Naive thymus-derived CD8-positive, alpha-beta T cell (primary cell): ENCODE data around the gene MX2. TPM values are rescaled to one million over a fixed set of nuclear protein-coding genes. Genes with fewer than 3 reads are reported as not detected.
A peak's percentile ranks its signal among the peaks of the same experiment; 100 is the strongest.

Experiments
- ATAC-seq, 2 donors: fragments of 150-1000 bp; cut with Tn5 transposase in 1 of 2; sonication (Bioruptor Pico), chemical (Tn5 transposase) in 1 of 2; 1 replicate in 1 of 2; 2 replicates in 1 of 2; pipeline ENCODE4 v1.10.0; 2021; ENCODE audit warnings: mild to moderate bottlenecking in 2 of 2, moderate library complexity in 2 of 2
- POLR2A ChIA-PET: fragments of 350-600 bp; sonication (Branson Sonifier 250); formaldehyde crosslinking; loops from one replicate; lab custom pipeline; 2021; ENCODE audit warnings: antibody characterized with exemption; lab: Charles Lee
- DNase-seq, 10 donors: peaks; one replicate each; pipeline versions ENCODE4 v3.0.0 to v3.0.0-alpha.2; 2020 to 2022
- H3K27ac Mint-ChIP-seq, 10 donors: one replicate each; pipeline ENCODE4 v1.8.0; 2020 to 2022; ENCODE audit warnings: mild to moderate bottlenecking in 10 of 10, mixed read lengths in 10 of 10, moderate library complexity in 4 of 10, inconsistent platforms in 1 of 10
- H3K27me3 Mint-ChIP-seq, 5 donors: one replicate each; pipeline ENCODE4 v1.8.0; 2021 to 2022; ENCODE audit warnings: mixed read lengths in 5 of 5
- H3K36me3 Mint-ChIP-seq, 3 donors: one replicate each; pipeline ENCODE4 v1.8.0; 2020 to 2022; ENCODE audit warnings: mixed read lengths in 3 of 3, mild to moderate bottlenecking in 2 of 3, inconsistent platforms in 1 of 3
- H3K4me1 Mint-ChIP-seq, 4 donors: one replicate each; pipeline ENCODE4 v1.8.0; 2021 to 2022; ENCODE audit warnings: mixed read lengths in 4 of 4
- H3K4me3 Mint-ChIP-seq, 10 donors: one replicate each; pipeline ENCODE4 v1.8.0; 2020 to 2022; ENCODE audit warnings: mild to moderate bottlenecking in 10 of 10, mixed read lengths in 10 of 10, moderate library complexity in 6 of 10, inconsistent platforms in 1 of 10
- H3K9me3 Mint-ChIP-seq, 9 donors: one replicate each; pipeline ENCODE4 v1.8.0; 2020 to 2022; ENCODE audit warnings: mixed read lengths in 9 of 9, mild to moderate bottlenecking in 3 of 9, inconsistent platforms in 1 of 9, moderate library complexity in 1 of 9
- polyA plus RNA-seq, 3 donors: library from polyadenylated mRNA; unstranded; fragments of 300-500 nt; fragmentation: Illumina TruSeq; gene quantifications; one replicate each; pipeline ENCODE4 v1.2.3, GENCODE V29; 2021
- total RNA-seq, 8 experiments: library from RNA in 2 of 8; stranded (reverse) in 2 of 8; gene quantifications; one replicate each; pipeline ENCODE4 v1.2.3 and lab custom pipeline; 2021 to 2026

Gene MX2
- total and polyA plus RNA-seq, 5 experiments from 2014 or later, result 27.8 to 125 (median 49.6) TPM

DNA sequence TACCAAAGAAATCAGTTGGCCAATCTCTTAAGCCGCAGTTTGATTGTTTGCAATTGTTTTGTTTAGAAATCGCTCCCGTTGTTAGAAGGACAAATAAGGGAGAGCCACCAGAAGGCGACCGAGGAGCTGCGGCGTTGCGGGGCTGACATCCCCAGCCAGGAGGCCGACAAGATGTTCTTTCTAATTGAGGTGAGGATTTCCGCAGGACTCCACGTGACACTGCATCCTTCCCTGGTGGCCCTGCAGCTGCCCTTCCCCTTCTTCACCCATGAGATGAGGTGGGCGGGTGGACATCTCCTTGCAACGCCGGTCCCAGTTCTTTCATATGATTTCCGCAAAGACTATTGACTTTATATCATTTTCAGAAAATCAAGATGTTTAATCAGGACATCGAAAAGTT is 37.0 kb downstream of the MX2 start:
- no peak overlapping the region for H3K4me3 Mint-ChIP-seq
- ATAC-seq, result no peak
- H3K4me1 Mint-ChIP-seq, result peaks cover 0 to 8% (median 4%) of the 10 kb centered on the region in 4 donors
- no peaks in the 10 kb centered on the region for H3K27me3 Mint-ChIP-seq
- no peak overlapping the region for H3K27ac Mint-ChIP-seq
- H3K36me3 Mint-ChIP-seq, result peaks cover 0 to 91% (median 52%) of the 10 kb centered on the region in 3 donors
- DNase-seq, result no peak
- POLR2A ChIA-PET, result no interaction called here
- no peaks in the 10 kb centered on the region for H3K9me3 Mint-ChIP-seq

DNA sequence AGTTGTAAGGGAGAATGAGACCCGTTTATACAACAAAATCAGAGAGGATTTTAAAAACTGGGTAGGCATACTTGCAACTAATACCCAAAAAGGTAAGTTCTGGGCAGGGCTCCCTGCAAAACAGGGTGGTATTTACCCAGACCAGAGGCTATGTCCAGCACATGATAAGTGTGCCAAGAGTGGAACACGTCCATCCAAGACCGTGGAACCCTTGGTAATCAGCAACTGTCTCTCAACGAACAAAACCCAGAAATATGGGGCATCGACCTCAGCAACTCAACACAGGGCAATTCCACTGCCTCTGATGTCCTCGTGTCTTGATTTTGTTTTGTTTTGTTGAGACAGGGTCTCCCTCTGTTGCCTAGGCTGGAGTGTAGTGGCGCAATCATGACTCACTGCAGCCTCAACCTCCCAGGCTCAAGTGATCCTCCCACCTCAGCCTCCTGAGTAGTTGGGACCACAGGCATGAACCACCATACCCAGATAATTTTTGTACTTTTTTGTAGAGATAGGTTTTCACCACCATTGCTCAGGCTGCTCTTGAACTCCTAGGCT is 37.5 kb downstream of the MX2 start:
- Mint-ChIP-seq H3K36me3 (peaks cover 2 to 94% (median 53%) of the 10 kb centered on the region in 3 donors), H3K27ac (peak overlapping the region in 2 of 10 donors; percentile 22 to 41)
- DNase-seq, result no peak

DNA sequence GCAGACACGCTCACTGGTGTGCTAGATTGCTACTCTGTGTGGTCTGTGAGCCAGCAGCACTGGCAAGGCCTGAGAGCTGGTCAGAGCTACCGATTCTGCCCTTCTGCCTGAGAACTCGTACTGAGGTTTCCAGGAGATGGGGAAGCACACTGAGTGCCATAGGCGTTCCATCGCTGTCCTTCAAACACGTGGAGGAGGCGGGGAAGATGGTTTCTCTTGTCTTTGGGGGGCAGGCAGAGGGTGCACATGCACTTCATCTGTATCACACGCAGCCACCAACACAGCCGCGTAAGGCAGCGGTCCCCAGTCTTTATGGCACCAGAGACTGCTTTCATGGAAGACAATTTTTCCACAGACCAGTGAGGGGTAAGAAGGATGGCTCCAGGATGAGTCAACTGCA is 40.4 kb downstream of the MX2 start:
- H3K27me3 Mint-ChIP-seq, result no peaks in the 10 kb centered on the region
- H3K4me1 Mint-ChIP-seq, result peaks cover 0 to 3% (median 0%) of the 10 kb centered on the region in 4 donors
- DNase-seq, result no peak
- no peak overlapping the region for H3K27ac Mint-ChIP-seq
- no peak overlapping the region for H3K4me3 Mint-ChIP-seq
- POLR2A ChIA-PET, result no interaction called here
- no peak for ATAC-seq
- peaks cover 5 to 98% (median 60%) of the 10 kb centered on the region in 3 donors for H3K36me3 Mint-ChIP-seq
- no peaks in the 10 kb centered on the region for H3K9me3 Mint-ChIP-seq

More for the DNA sequence above, 37.5 kb downstream of the MX2 start:
- POLR2A ChIA-PET, result no interaction called here
- Mint-ChIP-seq H3K4me3 (no peak overlapping the region), H3K9me3 (no peaks in the 10 kb centered on the region), H3K27me3 (no peaks in the 10 kb centered on the region), H3K4me1 (peaks cover 0 to 8% (median 2%) of the 10 kb centered on the region in 4 donors)
- no peak for ATAC-seq

DNA sequence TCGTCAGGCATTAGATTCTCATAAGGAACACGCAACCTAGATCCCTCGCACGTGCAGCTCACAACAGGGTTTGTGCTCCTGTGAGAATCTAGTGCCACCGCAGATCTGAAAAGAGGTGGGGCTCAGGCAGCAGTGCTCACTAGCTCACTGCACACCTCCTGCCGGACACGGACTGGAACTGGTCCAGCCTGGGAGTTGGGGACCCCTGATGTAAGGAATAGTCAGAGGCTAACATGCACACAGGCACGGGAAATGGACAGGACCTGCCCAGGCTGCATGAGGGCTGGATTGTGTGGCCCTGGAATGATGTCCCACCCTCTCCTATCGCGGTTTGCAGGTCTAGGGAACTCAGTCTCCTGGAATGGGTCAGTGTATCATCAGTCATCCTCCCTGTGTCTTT is 41.0 kb downstream of the MX2 start:
- no peaks in the 10 kb centered on the region for H3K4me1 Mint-ChIP-seq
- DNase-seq, result no peak
- H3K27ac Mint-ChIP-seq, result peak overlapping the region in 2 of 10 donors; percentile 34 to 38
- H3K36me3 Mint-ChIP-seq, result peaks cover 5 to 98% (median 60%) of the 10 kb centered on the region in 3 donors
- no peaks in the 10 kb centered on the region for H3K27me3 Mint-ChIP-seq
- H3K4me3 Mint-ChIP-seq, result no peak overlapping the region
- H3K9me3 Mint-ChIP-seq, result no peaks in the 10 kb centered on the region
- no peak for ATAC-seq
- POLR2A ChIA-PET, result no interaction called here

DNA sequence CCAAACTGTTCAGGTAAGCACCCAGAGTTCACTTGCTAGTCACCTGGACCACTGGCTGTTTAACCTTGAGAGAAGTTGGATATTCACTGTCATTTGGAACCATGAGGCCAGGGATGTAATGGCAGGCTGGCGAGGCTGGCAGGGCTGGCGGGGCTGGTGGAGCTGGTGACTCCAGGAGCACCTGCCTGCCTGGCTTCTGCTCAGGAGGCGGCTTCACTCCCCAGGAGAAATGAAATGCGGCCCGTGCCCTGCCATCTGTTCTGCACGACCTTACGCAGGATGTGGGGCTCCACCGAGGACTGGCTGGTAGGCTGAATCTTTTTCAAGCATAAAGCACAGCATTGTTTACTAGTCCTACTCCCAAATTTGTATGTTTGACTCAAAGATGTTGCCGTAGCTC is 41.5 kb downstream of the MX2 start:
- H3K27ac Mint-ChIP-seq, result no peak overlapping the region
- no peak overlapping the region for H3K4me3 Mint-ChIP-seq
- POLR2A ChIA-PET, result no interaction called here
- no peaks in the 10 kb centered on the region for H3K27me3 Mint-ChIP-seq
- H3K9me3 Mint-ChIP-seq, result no peaks in the 10 kb centered on the region
- peaks cover 10 to 98% (median 60%) of the 10 kb centered on the region in 3 donors for H3K36me3 Mint-ChIP-seq
- DNase-seq (no peak), ATAC-seq (no peak)
- H3K4me1 Mint-ChIP-seq, result peaks cover 0 to 3% (median 0%) of the 10 kb centered on the region in 4 donors

DNA sequence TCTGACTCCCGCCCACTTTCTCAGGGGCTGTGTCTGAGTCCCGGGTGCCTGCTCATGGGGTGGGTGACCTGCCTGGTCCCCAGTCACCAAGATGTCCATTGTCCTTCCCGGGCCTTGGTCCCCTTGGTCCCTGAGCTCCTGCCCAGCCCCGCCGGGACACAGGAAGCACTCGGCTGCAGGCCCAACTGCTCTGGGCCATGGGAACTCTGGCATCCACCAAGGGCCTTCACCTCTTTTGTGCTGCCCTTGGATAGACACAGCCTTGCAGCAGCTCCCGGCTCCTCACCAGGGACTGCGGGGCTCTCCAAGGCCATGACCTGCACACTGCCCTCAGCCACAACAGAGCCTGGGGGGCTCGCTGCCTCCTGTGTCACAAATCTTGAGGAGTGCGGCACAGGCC is 42.1 kb downstream of the MX2 start:
- Mint-ChIP-seq H3K27me3 (no peaks in the 10 kb centered on the region), H3K36me3 (peaks cover 16 to 98% (median 60%) of the 10 kb centered on the region in 3 donors), H3K27ac (peak overlapping the region in 1 of 10 donors; percentile 38), H3K4me1 (peaks cover 0 to 7% (median 0%) of the 10 kb centered on the region in 4 donors), H3K4me3 (no peak overlapping the region), H3K9me3 (peaks cover 0 to under 1% (median 0%) of the 10 kb centered on the region in 9 donors)
- ATAC-seq, result no peak
- DNase-seq, result no peak
- POLR2A ChIA-PET, result no interaction called here

DNA sequence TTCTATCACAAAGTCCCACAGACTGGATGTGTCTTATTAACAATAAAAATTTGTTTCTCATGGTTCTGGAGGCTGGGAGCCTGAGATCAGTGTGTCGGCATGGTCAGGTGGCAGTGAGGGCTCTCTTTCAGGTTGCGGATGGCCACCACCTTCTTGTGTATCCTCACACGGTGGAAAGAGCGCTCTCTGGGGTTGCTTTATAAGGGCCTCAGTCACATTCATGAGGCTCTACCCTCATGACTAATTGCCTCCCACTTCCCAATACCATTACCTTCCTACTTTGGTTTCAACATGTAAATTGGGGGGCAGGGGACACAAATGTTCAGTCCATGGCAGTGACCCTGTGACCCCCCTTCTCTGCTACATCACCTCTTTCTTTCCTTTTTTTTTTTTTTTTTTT is 43.5 kb downstream of the MX2 start:
- Mint-ChIP-seq H3K27ac (peak overlapping the region in 1 of 10 donors; percentile 38), H3K4me3 (no peak overlapping the region), H3K9me3 (peaks cover 0 to 5% (median 0%) of the 10 kb centered on the region in 9 donors), H3K4me1 (peaks cover 0 to 8% (median 0%) of the 10 kb centered on the region in 4 donors), H3K27me3 (no peaks in the 10 kb centered on the region), H3K36me3 (peaks cover 30 to 98% (median 65%) of the 10 kb centered on the region in 3 donors)
- ATAC-seq, result no peak
- DNase-seq, result no peak
- POLR2A ChIA-PET, result no interaction called here

DNA sequence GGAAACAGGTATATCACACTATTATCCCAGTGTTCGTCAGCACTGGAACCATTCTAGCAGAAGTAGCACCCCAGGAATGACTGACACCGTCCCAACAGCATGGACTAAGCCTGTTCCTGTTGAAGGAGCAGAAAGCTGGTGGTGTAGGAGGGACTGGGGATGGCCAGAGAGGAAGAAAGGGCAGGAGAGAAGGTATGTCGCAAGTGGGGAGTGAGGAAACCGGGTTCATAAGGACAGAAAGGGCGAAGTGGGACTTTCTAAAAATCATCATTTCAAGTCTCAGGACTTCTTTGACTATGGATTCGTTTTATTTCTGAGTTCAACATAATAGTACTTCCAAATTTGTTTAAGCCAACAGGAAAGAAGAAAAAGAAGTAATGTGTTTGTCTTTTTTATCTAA is 44.5 kb downstream of the MX2 start:
- POLR2A ChIA-PET, result no interaction called here
- peak overlapping the region in 1 of 10 donors; percentile 43 for H3K27ac Mint-ChIP-seq
- H3K9me3 Mint-ChIP-seq, result peaks cover 0 to 13% (median 1%) of the 10 kb centered on the region in 9 donors
- no peaks in the 10 kb centered on the region for H3K27me3 Mint-ChIP-seq
- peaks cover 0 to 17% (median 1%) of the 10 kb centered on the region in 4 donors for H3K4me1 Mint-ChIP-seq
- DNase-seq, result no peak
- H3K4me3 Mint-ChIP-seq, result no peak overlapping the region
- H3K36me3 Mint-ChIP-seq, result peaks cover 34 to 96% (median 65%) of the 10 kb centered on the region in 3 donors
- ATAC-seq, result no peak

DNA sequence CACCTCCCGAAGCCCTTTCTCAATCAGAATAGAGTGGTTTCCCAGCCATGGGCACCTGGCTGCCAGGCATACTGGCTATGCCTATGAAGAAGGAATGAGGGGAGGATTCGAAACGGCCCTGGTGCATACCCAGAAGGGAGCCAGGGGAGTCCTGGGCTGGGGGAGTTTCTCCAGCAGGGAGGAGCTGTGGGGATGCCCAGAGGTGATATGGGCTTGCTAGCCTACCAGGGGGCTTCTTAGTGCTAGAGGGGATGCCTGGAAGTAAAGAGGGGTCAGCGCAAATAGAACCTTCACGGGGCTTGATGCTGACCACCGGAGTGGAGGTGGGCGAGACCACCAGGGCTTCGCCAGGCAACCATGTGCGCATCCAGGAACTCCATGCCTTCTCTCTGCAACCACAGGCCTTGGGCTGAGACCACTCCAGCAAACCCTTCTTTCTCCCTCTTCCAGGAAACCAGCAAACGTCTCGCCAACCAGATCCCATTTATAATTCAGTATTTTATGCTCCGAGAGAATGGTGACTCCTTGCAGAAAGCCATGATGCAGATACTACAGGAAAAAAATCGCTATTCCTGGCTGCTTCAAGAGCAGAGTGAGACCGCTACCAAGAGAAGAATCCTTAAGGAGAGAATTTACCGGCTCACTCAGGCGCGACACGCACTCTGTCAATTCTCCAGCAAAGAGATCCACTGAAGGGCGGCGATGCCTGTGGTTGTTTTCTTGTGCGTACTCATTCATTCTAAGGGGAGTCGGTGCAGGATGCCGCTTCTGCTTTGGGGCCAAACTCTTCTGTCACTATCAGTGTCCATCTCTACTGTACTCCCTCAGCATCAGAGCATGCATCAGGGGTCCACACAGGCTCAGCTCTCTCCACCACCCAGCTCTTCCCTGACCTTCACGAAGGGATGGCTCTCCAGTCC is 46.0 kb downstream of the MX2 start:
- Mint-ChIP-seq H3K9me3 (peaks cover 0 to 28% (median 11%) of the 10 kb centered on the region in 9 donors), H3K27ac (peak overlapping the region in 1 of 10 donors; percentile 16), H3K27me3 (no peaks in the 10 kb centered on the region), H3K36me3 (peaks cover 47 to 84% (median 62%) of the 10 kb centered on the region in 3 donors), H3K4me1 (peaks cover 0 to 22% (median 3%) of the 10 kb centered on the region in 4 donors), H3K4me3 (no peak overlapping the region)
- DNase-seq (no peak), ATAC-seq (no peak)
- POLR2A ChIA-PET, result no interaction called here

DNA sequence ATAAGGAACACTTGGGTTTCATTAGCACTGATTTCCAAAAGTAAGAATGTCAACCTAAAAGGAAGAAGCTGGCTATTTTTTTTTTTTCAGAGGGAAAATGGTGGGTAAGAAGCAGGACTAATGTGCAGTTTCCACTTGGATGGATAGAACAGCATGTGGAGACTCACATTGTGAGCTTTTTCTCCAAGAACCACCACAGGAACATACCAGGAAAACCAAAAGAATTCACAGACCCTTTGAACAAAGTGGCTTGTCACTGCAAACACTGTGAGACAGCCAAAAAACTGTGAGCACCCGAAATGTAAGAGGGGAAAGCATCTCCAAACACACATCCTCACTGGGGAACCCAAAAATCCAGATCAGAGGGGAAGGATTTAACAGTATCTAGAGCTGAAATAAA is 48.5 kb downstream of the MX2 start:
- H3K27me3 Mint-ChIP-seq, result peaks cover 0 to 2% (median 0%) of the 10 kb centered on the region in 5 donors
- peaks cover 10 to 50% (median 24%) of the 10 kb centered on the region in 9 donors for H3K9me3 Mint-ChIP-seq
- peaks cover 51 to 58% (median 55%) of the 10 kb centered on the region in 3 donors for H3K36me3 Mint-ChIP-seq
- peak overlapping the region in 2 of 10 donors; percentile 3 to 27 for H3K27ac Mint-ChIP-seq
- peaks cover 0 to 22% (median 3%) of the 10 kb centered on the region in 4 donors for H3K4me1 Mint-ChIP-seq
- POLR2A ChIA-PET, result interaction anchor here (1.7 kb wide), 1 partner anchor 15 kb away, joined by 8 read pairs; the partner anchor contains the start of gene MX1
- ATAC-seq (no peak), DNase-seq (no peak)
- H3K4me3 Mint-ChIP-seq, result no peak overlapping the region

DNA sequence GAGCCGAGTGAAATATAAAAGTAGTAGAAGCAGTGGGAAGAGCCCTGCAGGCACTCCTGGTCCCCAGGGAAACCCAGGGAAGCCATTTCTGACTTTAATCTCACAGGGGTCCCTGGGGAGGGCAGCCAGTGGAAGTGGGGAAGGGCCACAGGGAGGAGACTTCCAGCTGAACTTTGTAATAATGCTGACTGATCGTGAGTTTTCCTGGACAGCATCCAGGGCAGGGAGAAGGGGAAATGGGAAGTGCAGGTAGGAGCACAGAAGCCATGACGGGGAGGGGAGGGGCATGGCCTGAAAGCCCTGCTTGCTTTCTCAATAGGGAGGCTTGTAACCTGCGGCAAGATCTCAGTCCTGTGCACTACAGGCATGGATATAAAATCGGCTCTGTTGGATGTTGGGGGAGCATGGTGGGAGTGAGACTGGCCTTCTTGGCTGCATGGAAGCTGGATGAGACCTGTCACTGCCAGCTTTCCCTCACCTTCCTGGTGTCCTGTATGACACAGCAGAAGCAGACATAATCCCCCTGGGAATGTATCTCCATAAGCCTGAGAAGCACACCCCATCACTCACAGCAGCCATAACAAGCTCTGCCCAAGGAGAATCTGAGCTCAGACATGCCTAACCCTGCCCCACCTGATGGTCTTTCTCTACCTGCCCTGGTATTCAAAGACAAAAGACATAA is 49.1 kb downstream of the MX2 start:
- POLR2A ChIA-PET, result interaction anchor here (0.7 to 1.8 kb wide), 3 partner anchors 14 to 543 kb away, joined by 3 to 8 read pairs (median 5); partner anchors contain the start of genes C2CD2 and MX1
- no peak for DNase-seq
- Mint-ChIP-seq H3K27ac (peak overlapping the region in 4 of 10 donors; percentile 3 to 64 (median 39)), H3K4me3 (no peak overlapping the region), H3K27me3 (peaks cover 0 to 2% (median 0%) of the 10 kb centered on the region in 5 donors), H3K4me1 (peaks cover 0 to 22% (median 3%) of the 10 kb centered on the region in 4 donors), H3K9me3 (peaks cover 10 to 50% (median 24%) of the 10 kb centered on the region in 9 donors), H3K36me3 (peaks cover 51 to 55% (median 53%) of the 10 kb centered on the region in 3 donors)
- ATAC-seq, result no peak
